ENCODE results near the gene ATOH8.

Gene ATOH8

DNA sequence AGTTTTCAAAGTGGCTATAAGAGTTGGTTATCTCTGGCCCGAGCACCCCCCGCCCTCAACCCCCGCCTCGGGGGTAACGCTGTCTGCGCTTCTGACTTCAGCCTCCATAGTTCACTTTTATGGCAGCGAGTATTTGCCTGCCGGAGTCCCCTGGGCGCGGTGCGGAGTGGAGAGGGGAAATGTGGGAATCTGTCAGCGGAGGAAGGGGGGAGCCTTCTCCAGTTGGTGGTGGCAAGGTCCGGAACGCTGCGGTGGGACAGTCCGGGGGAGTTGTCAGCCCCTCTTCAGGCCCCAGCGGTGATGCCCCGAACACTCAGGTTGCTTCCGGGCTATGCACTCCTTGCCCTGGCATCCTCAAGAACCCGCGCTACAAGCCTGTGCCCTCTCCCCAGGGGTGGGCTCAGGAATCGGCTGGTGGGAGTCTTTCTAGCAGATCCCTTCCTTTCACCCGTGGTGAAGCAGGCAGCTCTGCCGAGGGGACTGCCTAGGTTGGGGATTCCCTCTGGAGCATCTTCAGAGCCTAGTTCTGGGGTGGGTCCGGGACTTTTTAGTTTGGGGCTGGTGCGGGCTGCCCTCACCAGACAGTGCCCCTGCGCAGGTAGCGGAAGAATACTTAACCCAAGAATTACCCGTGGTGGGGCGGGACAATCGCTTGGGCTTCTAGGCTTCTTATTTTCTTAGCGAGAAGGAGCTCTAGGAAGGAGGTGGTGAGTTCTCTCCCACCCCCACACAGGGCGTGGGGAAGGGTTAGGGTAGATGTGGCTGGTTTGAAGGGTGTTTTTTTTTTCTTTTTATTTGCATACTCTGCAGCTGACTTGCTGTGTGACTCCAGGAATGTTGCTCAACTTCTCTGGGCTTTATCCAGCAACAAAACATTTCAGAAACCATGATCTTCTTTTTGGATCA, 1.6 kb downstream of the ATOH8 start:
- DNase-seq: no peak

DNA sequence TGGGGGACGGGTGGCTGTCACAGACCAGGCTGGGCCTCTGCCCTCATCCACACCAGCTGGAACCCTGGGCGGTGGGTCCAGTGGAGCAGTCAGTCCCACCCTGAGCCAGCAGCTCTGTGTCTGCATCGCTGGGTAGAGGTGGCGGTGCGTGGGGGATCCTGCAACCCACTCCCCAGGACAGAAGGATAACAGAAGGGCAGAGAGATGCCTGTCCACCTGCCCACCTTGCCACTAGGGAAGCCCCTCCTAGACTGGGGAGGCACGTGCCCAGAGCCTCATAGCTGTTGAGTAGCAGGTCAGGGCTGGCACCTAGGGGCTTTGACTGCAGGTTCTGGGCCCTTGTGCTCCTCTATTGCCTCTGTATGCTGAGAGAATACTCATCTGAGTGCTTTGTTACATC, 2.4 kb downstream of the ATOH8 start:
- no peak for DNase-seq

DNA sequence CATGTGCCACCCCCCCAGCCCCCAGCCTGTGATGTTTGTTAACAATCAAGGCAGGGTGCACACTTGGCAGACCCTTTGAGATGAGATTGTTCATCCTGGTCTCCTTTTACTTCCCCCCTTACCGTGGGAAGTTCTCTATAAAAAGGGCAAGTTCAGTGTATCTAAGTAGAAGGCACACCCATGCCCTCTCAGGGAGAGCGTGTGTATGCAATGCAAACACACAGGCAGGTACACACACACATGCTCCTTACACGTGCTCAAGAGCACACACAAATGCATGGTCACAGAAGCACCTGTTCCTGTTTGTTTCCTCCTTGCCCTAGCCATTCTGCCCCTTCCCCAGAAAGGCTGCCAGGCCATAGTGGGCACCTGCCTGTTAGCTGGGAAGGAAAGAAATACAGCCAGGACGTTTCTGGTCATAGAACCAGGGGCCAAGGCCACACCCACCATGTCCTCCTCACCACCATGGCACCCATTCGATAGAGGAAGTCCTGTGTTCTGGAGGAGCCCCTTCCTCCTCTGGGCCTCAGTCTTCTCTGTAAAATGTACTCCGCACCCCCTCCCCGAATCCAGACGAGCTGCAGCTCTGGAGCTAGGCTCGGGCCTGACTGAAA, 3.1 kb downstream of the ATOH8 start:
- DNase-seq: no peak

DNA sequence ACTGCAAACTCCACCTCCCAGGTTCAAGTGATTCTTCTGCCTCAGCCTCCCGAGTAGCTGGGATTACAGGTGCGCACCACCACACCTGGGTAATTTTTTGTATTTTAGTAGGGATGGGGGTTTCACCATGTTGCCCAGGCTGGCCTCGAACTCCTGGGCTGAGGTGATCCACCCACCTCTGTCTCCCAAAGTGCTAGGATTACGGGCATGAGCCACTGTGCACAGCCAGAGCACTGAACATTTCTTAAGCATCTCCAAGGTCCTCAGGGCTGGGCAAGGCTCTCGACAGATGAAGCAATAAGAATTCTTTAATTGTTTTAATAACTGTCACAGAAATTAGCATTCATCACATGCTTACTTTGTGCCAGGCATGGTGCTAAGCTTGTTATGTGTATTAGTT, 4.1 kb downstream of the ATOH8 start:
- no peak for DNase-seq

DNA sequence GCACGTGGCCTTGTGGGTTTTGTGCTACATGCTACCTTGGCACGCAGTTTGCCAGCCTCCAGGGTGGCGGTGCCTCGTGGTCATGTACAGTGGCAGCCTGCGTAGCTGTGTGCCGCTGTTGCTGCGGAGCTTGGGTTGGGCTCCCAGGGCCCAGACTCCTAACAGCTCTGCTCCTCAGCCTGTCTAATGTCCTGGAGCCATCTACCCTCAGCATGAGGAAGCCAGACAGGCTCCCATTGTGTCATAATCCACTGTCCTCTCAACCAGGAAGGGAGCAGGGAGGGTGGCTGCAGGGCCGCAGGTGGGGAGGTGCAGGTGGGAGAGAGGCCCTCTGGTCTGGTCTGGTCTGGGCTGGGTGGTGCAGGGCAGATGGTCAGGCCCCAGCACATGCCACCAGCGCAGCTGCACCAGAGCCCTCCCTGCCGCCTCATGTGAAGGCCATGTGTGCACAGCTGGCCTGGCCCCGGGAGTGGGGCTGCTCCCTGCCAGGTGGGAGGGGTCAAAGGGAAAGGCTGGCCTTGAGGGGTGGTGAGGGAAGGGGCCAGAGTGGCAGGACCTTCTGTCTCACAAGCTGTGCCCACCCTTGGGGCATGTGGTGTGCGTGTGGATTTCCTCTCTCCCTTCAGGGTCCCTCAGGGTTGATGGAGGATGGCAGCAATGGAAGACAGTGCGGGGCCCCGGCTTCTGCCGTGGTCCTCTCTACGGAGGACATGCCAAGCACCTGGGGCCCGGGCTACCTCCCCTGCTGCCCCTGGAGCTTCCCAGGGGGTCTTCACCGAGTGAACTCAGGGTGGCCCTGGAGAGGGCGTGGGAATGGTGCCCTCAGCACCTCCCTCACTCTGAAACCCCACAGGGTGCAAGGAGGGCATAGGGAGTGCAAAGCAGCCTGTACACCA, 4.8 kb downstream of the ATOH8 start:
- DNase-seq: no peak

DNA sequence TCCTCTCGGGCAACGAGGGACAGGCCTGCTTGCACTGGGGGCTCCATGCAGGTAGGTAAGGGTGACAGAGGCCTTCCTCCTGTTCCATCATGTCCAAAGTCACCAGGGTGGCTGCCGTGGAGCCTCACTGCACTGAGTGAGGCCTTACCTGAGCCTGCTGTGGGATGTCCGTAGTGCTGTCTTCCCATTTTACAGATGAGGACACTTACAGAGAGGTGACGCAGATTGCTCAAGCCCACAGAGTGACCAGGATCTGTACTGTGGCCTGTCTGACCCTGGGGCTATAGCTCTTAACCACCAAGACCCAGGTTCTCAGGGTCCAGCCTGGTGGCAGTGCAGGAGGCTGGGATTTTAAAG, 5.4 kb downstream of the ATOH8 start:
- no peak for DNase-seq

DNA sequence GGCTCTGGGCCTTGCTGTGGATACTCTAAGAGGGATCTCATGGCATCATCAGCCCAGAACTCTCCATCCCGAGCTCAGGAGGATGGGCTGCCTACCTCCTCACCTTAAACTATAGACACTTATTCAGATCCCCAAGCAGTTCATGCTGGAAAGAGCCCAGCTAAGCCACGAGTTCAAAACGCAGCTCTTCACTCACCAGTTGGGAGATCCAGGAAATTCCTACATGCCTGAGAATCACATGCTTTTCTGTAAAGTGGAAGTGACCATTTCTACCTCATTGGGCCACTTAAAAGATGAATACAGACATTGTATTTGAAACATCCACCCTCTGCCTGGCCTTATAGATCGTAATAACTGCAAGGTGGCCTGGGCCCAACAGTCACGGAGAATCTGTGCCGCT, 6.6 kb downstream of the ATOH8 start:
- no peak for DNase-seq

DNA sequence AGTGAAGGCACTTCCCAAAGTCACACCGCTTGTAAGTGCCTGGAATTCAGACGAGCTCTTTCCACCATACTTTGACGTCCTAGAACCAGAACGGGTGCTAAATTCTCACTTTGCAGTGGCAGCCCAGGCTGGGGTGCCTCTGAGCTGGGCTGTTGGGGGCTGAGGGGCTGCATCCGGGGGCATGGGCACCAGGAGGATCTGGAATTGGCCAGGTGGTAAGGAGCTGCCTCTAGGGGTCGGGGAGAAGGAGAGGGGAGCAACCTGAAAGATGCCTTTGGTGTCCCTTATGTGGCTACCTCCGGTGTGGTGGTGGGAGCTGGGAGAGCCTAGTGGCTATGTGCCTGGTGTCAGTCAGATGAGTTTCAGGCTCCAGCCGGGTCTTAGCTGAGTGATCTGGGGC, 7.1 kb downstream of the ATOH8 start:
- DNase-seq: no peak

DNA sequence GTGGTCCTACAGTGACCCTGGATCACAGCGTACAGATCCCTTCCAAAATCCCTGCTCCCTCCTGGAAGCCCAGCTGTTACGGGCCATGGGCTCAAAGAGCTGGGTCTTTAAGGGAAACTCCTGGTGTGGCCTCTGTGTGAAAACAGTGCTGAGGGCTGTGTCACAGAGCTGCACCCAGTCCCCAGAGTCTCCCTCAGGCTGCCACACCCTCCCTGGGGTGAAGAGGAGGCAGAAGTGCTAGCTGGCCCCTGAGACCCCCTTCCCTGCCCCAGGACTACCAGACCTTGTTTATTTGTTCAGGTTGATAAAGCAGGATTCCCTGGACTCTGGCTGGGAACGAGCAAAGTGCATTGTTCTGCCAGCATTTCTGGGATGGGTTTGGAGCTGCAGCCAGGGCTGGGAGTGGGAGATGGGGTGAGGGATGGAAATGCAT, 7.7 kb downstream of the ATOH8 start:
- DNase-seq: no peak

DNA sequence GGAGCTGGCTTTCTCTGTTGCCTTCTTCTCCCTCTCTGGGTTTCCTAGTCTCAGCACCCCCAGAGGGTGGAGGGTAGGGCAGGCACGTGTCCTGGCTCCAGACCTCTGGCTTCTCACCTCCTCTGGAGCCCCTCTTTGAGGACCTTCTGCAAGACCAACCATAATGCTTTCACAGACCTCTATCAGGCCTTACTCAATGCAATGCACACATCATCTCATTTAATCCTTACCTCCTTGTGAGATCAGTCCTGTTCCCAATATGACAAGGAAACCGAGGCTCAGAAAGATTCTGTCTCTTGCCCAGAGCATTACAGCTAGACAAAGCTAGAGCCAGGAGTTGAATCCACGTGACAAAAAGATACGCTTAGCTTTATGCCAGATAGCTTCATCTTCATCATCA, 8.2 kb downstream of the ATOH8 start:
- no peak for DNase-seq

DNA sequence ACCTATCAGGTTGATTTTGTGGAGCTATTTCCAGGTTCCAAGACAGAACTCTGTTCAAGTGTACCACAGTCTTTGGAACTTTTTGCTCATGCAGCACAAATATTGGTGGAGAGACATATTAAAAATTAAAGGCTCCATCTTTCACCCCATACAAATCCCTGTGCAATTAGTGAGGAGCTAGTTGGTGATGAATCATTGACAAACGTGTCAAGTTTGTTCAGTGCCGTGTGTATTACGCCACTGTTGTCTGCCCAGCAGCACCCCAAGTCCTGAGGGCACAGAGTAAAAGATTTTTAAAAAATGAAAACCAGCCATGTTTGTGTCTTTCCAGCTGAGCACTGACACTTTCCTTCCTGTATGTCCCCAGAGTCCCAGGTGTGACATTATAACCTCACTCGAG, 9.3 kb downstream of the ATOH8 start:
- DNase-seq: no peak

DNA sequence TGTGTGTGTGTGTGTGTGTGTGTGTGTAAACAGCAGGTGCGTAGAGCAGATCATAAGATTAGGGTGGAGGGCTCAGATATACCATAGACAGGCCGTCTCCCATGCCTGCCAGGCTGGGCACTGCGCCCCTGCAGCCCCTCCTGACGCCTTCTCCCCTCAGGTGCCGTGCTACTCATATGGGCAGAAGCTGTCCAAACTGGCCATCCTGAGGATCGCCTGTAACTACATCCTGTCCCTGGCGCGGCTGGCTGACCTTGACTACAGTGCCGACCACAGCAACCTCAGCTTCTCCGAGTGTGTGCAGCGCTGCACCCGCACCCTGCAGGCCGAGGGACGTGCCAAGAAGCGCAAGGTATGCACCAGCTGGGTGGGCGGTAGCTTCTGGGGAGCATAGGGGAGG, 10.0 kb downstream of the ATOH8 start:
- DNase-seq: no peak

DNA sequence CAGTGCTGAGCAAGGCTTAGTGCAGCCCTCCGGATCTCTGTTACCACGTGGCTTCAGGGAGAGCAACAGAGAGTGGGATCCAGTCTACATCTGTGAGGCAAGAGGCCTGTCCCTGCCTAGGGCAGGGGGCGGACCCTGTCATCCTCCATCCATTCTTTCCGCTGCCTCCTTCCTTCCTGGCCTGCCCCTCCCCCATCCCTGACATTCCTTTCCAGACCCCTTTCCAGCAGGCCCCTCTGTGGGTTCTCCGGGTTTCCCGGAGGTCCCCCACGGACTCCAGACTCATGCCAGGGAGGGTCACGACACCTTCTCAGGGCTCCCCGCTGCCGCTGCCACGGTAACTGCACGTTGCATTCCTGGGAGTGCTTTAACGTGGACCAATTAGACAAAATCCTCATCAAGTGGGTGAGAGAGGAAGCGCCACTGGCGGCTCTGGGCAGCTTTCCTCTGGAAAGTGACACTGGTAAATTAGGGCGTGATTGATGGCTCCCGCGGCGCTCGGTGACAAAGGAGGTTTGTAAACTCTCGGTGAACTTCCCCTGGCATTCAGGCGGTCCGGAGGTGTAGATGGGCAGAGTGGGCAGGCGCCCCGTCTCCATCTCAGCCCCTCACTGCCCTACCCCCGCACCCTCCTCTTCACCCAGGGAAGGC, 11.4 kb downstream of the ATOH8 start:
- DNase-seq: no peak

DNA sequence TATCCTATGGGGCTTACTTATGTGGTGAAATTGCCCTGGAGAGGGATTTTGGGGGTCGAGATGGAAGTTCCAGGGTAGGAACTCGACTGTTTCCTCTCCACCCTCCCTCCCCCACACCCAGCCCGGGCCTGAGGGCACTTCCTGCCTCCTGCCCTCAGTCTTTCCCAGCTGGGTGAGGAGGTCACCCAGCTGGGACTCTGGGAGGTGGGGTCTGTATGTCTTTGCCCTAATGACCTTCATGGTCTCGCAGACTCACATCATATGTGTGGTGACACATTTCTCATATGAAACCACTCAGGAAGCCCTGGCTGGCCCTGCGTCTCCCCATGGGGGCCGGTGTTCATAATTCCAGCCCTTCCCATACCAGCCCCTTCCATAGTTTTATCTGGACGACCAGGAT, 12.4 kb downstream of the ATOH8 start:
- no peak for DNase-seq

DNA sequence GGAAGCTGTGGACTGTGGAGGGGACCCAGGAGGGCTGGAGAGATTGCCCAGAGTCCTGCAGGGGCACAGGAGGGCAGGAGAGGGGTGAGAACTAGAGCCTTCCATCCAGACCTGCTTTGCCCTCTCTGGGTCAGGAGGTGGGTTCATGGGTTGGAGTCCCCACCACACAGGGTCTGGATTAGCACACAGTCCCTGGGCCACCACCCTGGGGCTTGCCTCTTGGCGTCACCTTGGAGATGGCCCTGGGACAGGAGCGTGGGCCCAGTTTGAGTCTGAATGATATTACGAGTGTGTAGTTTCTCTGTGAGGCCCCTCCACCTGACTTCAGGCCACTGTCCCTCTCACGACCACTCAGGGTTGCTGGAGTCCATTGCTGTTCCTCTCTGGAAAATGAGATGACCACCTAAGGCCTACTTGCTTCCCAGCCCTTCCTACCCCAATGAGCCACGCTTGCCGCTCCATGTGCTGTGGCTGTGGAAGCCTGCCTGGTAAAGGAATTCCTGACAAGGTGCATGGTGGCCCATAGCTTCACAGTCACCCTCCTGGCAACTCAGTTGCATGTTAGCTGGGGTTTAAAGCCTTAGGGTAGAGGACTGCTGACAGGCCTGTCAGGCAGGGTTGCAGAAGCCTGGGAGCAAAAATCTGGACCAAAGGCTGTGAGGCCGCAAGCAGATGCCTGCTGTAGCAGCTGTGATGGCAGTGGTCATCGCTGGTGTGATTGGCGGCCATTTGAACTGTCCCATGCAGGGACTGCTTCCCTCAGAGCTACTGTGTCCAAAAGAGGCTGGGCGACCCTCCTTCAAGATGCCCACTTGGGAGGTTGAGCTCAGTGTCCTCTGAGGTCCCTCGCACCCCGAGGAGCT, 14.2 kb downstream of the ATOH8 start:
- no peak for DNase-seq

DNA sequence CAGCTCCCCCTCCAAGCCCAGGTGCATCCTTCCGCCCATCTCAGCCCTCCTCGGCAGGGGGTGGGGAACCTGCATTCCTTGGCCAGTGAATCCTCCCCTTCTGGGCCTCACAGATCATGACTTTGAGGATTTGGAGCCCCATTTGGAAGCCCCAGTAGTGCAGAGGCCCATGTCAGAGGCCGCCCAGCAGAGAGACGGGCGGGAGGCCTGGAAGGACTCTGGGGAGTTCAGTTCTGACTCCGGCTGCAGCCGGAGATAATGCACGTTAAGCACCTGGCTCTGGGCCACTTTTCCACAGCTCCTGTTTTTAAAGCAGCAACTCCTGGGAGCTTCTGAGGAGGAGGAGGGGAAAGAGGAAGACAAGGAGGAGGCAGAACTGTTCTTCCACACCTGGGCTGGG, 14.9 kb downstream of the ATOH8 start:
- no peak for DNase-seq

DNA sequence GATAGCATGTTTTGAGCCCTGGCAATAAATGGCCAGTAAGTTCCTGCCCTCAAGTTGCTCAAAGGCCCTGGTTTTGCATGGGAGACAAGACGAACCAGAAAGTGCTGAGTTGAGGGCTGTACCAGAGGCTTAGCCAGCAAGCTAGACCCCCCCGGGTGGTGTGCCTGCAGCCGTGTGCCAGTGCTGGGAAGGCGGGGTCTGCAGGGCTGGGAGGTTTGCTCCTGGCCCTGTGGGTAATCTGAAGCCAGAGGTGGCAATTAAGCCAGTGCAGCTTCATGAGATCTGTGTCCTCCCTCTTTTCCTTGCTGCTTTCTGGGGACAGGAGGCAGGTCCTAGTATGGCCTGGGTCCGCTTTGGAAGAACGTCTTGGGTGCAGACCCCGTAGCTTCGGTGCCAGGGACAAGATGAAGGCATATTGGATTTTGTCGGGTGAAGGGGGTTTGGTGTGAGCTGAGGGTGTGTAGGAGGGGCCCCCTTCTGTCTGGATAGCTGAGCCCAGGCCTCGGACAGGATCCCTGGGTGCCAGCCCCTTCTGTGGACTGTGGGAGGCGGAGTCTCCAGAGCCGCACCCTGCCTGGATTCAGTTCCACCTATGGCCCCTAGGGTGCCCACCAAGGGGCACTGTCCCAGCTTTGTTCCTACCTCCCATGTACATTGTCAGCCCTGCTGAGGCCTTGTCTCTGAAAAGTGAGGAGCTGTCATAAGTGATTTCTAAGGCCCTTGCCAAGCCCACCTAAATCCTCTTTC, 15.6 kb downstream of the ATOH8 start:
- DNase-seq: no peak

DNA sequence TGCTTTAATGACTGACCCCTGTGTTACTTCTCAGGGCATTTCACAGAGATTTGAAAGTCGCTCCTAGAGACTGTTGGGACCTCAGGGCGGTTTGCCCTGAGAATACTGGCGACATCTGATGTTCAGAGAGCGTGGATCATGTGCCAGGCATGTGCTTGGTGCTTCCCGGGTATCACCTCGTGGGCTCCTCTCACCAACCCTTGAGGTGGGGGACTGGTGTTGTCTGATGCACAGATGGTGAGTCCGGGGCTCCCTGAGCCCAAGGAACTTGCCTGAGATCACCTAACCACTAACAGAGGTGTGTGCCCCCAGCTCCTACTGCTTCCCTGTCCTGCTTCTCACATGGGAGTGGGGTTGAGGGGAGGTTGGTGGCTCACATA, 16.2 kb downstream of the ATOH8 start:
- no peak for DNase-seq

DNA sequence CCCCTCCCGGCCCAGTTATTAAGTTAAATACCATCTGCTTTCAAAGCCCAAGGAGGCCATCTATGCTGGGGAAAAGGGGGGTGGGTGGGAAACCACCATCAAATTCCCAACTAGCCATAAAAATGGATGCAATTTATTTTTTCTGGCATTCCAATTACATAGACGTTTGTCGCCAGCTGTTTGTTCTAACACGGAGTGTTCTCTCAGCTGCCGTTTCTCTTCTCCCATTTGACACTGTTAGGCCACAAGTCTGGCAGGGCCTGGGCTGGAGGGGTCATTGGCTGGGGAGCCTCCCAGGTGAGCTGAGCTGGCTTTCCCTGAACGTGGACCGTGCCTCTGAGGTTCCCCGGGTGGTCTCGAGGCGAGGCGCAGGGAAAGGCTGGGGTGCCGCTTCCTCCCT, 16.6 kb downstream of the ATOH8 start:
- DNase-seq: no peak

DNA sequence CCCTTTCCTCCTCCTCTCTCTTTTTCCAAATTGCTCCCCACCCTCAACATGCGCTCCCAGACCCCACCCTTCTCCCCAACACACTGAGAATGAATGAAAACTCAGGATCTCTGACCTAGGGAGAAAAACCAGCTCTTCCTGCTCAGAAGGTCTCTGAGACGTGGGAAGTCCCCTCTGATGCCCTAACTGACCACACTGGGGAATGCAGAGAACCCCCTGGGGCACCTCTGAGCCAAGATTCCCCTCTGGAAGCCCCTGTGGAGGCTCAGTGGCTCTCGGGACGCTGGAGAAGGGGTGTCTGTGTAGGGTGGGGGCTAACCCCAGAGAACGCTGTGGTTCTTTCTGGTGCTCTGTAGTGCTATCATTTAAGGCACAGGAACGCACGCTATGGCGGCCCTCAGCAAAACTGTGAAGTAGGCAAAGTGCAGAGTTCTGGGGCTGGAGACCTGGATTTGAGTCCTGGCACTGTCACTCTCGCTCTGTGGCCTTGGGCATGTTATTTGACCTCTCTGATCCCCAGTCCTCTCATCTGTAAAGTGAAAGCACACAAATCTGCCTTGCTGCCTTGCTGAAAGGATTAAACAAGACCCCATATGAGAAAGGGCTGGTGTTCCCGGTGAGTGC, 17.1 kb downstream of the ATOH8 start:
- no peak for DNase-seq

DNA sequence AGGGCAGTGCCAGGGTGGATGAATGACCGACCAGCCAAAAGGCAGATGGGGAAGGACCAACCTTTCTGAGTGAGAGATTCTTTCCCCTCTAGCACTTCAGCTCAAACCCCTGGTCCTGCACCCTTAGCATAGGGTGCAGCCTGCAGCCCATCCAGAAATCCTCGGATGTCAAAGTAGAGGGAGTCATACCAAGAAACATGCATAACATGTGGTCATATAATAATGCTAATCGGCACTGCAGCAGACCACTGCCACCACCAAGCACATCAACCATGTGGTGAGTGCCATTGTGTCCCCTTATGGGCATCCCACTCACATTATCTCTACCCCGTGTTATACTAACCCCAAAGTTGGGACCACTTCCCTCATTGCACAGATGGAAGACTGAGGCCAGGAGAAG, 17.7 kb downstream of the ATOH8 start:
- no peak for DNase-seq
